ENCODE results near the gene MXD4.

Gene MXD4

GRCh38 chr4:2270341-2271165 is 8.6 kb upstream of the MXD4 start:
- TF ChIP-seq CTCF (IDR thresholded peaks at IDR 0.05) = no peak
- DNase-seq = no peak
- no peak overlapping the region for H3K27ac Mint-ChIP-seq
- H3K4me1 Mint-ChIP-seq = peaks cover 49% of the 10 kb centered on the region
- H3K4me3 Mint-ChIP-seq = no peak overlapping the region
- no peaks in the 10 kb centered on the region for H3K36me3 Mint-ChIP-seq (ENCODE audit: low read depth)
- peaks cover under 1% of the 10 kb centered on the region for H3K27me3 Mint-ChIP-seq (ENCODE audit: low read depth, poor library complexity)
- H3K9me3 Mint-ChIP-seq = no peaks in the 10 kb centered on the region

- H3K4me3 Mint-ChIP-seq = no peak overlapping the region
- no peak for DNase-seq
- H3K9me3 Mint-ChIP-seq = no peaks in the 10 kb centered on the region
- H3K27ac Mint-ChIP-seq = no peak overlapping the region
- H3K36me3 Mint-ChIP-seq (ENCODE audit: low read depth) = no peaks in the 10 kb centered on the region
- peaks cover 44% of the 10 kb centered on the region for H3K4me1 Mint-ChIP-seq
- peaks cover 4% of the 10 kb centered on the region for H3K27me3 Mint-ChIP-seq (ENCODE audit: low read depth, poor library complexity)
- no peak for TF ChIP-seq CTCF (IDR thresholded peaks at IDR 0.05)
Measured at GRCh38 chr4:2269618-2270163, 7.8 kb upstream of the MXD4 start.

- DNase-seq = no peak
- peaks cover 4% of the 10 kb centered on the region for H3K27me3 Mint-ChIP-seq (ENCODE audit: low read depth, poor library complexity)
- no peak overlapping the region for H3K4me3 Mint-ChIP-seq
- no peaks in the 10 kb centered on the region for H3K9me3 Mint-ChIP-seq
- H3K4me1 Mint-ChIP-seq = peaks cover 39% of the 10 kb centered on the region
- no peaks in the 10 kb centered on the region for H3K36me3 Mint-ChIP-seq (ENCODE audit: low read depth)
- no peak for TF ChIP-seq CTCF (IDR thresholded peaks at IDR 0.05)
- no peak overlapping the region for H3K27ac Mint-ChIP-seq
Measured at GRCh38 chr4:2269206-2269531, 7.3 kb upstream of the MXD4 start.

- Mint-ChIP-seq H3K27ac (no peak overlapping the region), H3K27me3 (ENCODE audit: low read depth, poor library complexity) (peaks cover 4% of the 10 kb centered on the region), H3K36me3 (ENCODE audit: low read depth) (no peaks in the 10 kb centered on the region), H3K4me3 (no peak overlapping the region), H3K9me3 (no peaks in the 10 kb centered on the region), H3K4me1 (peaks cover 35% of the 10 kb centered on the region)
- DNase-seq = no peak
- no peak for TF ChIP-seq CTCF (IDR thresholded peaks at IDR 0.05)
Measured at GRCh38 chr4:2268357-2269205, 6.7 kb upstream of the MXD4 start.

GRCh38 chr4:2267841-2268240 is 5.9 kb upstream of the MXD4 start:
- Mint-ChIP-seq H3K9me3 (no peaks in the 10 kb centered on the region), H3K4me1 (peaks cover 33% of the 10 kb centered on the region), H3K36me3 (ENCODE audit: low read depth) (no peaks in the 10 kb centered on the region), H3K27me3 (ENCODE audit: low read depth, poor library complexity) (peaks cover 4% of the 10 kb centered on the region), H3K27ac (no peak overlapping the region), H3K4me3 (no peak overlapping the region)
- TF ChIP-seq CTCF (IDR thresholded peaks at IDR 0.05) = no peak
- DNase-seq = no peak

Data from nephron progenitor cell (in vitro differentiated cells).